HUES6 (cell line): Measurements from ENCODE around the gene UBE3B.

Experiments
- H3K27ac ChIP-seq: 2 replicates; pipeline ENCODE4 v1.7.0; 2013; ENCODE audit warnings: low read depth, mild to moderate bottlenecking, low read length, inconsistent platforms
- H3K27me3 ChIP-seq: 2 replicates; pipeline ENCODE4 v1.6.1; 2013; ENCODE audit warnings: low read length; ENCODE audit not compliant: control insufficient read depth, insufficient read depth
- H3K36me3 ChIP-seq: 2 replicates; pipeline ENCODE4 v1.6.1; 2013; ENCODE audit warnings: low read length; ENCODE audit not compliant: control insufficient read depth, insufficient read depth
- H3K4me1 ChIP-seq: 2 replicates; pipeline ENCODE4 v1.6.1; 2013; ENCODE audit warnings: low read length; ENCODE audit not compliant: control insufficient read depth, insufficient read depth
- H3K4me3 ChIP-seq: 2 replicates; pipeline ENCODE4 v1.5.1; 2013; ENCODE audit warnings: low read depth, low read length
- H3K9ac ChIP-seq: one replicate; pipeline ENCODE4 v1.6.1; 2013; ENCODE audit warnings: mild to moderate bottlenecking, low read length
- H3K9me3 ChIP-seq: 2 replicates; pipeline ENCODE4 v1.6.1; 2013; ENCODE audit warnings: low read depth, low read length; ENCODE audit not compliant: control insufficient read depth, insufficient read depth

The UBE3B gene

DNA sequence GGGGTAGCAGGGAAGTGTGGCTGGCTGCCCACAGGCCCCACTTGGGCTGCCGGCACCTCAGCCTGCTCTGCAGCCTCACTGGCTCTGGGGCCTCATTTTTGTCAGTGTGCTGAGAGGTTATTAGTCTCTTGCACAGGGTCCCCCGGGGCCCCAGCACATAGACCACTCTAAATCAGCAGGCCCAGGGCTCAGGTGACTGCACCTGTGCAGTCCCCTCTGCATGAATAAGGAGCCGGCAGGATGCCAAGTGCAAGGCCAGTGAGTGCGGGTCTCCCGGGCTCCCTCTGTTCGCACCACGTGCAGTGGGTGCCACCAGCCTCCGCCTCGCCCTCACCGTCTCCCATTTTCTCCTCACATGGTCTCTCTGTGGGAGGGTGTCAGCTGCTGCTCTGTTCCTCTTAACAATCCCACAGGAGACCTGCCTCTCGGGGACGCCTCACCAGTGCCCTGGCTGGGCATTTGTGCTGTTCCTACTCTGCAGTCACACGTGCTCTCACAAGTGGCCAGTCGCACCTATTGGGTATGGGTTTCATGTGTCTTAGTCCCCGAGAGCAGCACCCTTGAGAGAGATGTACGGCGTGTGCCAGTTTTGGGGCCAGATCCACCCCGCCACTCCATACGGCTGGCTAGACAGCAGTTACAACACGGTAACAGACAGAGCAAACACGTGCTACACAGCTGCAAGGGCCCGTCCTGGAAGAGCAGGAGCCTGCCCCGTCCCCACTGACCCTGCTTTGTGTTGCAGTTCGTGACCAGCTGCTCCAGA is 55.5 kb downstream of the UBE3B start:
- H3K9me3 ChIP-seq, result no peaks in the 10 kb centered on the region
- no peak overlapping the region for H3K27ac ChIP-seq
- H3K36me3 ChIP-seq, result peaks cover 15% of the 10 kb centered on the region

DNA sequence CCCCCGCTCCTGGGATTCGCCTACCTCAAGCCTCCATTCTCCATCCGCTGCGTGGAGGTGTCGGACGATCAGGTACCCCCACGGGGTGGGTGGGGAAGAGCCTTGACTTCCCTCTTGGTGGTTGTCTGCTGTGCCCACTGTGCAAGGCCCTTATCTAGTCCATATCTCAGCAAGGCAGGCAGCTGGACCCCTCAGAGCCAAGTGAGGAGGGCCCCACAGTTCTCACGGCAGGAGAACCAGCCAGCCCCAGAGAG is 56.0 kb downstream of the UBE3B start:
- H3K4me3 ChIP-seq, result no peak overlapping the region
- peaks cover 15% of the 10 kb centered on the region for H3K36me3 ChIP-seq
- H3K9ac ChIP-seq, result no peak overlapping the region
- H3K9me3 ChIP-seq, result no peaks in the 10 kb centered on the region
- H3K27ac ChIP-seq, result no peak overlapping the region
- H3K4me1 ChIP-seq, result peaks cover 12% of the 10 kb centered on the region; the same call in 1 of the 2 replicates
- no peaks in the 10 kb centered on the region for H3K27me3 ChIP-seq

More for the DNA sequence above, 55.5 kb downstream of the UBE3B start:
- Histone ChIP-seq H3K4me3 (no peak overlapping the region), H3K27me3 (no peaks in the 10 kb centered on the region), H3K9ac (no peak overlapping the region), H3K4me1 (peaks cover 12% of the 10 kb centered on the region; the same call in 1 of the 2 replicates)

DNA sequence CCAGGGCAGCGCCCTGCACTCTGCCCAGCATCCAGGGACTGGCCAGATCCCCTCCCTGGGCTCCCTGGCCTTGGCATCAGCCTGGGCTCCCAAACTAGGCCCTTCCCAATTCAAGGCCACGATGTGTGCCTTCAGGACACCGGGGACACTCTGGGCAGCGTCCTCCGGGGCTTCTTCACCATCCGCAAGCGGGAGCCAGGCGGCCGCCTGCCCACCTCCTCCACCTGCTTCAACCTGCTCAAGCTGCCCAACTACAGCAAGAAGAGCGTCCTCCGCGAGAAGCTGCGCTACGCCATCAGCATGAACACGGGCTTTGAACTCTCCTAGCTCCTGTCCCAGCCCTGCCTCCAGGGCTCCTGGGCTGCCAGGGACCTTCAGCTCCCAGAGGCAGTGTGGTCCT is 57.0 kb downstream of the UBE3B start:
- H3K36me3 ChIP-seq, result peaks cover 15% of the 10 kb centered on the region
- H3K27me3 ChIP-seq, result no peaks in the 10 kb centered on the region
- H3K4me3 ChIP-seq, result no peak overlapping the region
- no peak overlapping the region for H3K27ac ChIP-seq
- peaks cover 12% of the 10 kb centered on the region; the same call in 1 of the 2 replicates for H3K4me1 ChIP-seq
- no peaks in the 10 kb centered on the region for H3K9me3 ChIP-seq
- no peak overlapping the region for H3K9ac ChIP-seq

DNA sequence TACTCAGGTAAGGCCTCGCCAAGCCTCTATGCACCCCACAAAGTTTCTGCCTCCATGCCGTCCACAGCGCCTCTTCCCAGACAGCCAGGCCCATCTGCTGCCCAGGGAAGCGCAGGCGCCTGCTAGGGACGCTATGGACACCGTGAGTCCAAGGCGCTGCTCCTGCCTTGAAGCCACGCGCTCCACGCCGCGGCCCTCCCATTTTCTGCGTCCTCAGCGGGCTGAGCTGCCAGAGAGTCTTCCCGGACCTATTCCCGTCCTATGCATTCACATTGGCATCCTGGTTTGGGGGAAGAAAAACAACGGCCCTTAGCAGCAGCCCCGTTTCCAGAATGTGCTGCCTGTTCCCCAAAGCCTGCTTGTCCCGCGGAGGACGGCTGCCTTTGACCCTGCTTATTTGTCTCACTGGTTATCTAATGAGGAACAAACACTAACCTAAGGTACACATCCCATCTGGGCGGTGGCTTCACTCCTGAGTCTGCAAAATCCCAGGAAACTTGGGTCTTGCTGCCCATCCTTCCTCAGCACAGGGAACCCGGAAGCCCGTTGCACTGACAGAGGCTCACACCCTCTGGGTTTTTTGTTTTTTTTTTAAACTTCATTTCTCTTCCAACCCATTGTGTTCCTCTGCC is 57.9 kb downstream of the UBE3B start:
- no peak overlapping the region for H3K27ac ChIP-seq
- no peak overlapping the region for H3K9ac ChIP-seq
- no peaks in the 10 kb centered on the region for H3K27me3 ChIP-seq
- peaks cover 5% of the 10 kb centered on the region; the same call in 1 of the 2 replicates for H3K4me1 ChIP-seq
- H3K9me3 ChIP-seq, result no peaks in the 10 kb centered on the region
- H3K4me3 ChIP-seq, result no peak overlapping the region
- peaks cover 12% of the 10 kb centered on the region for H3K36me3 ChIP-seq

- no peak overlapping the region for H3K27ac ChIP-seq
- H3K4me3 ChIP-seq, result no peak overlapping the region
- no peaks in the 10 kb centered on the region for H3K27me3 ChIP-seq
- H3K9me3 ChIP-seq, result no peaks in the 10 kb centered on the region
- no peak overlapping the region for H3K9ac ChIP-seq
- peaks cover under 1% of the 10 kb centered on the region; the same call in 1 of the 2 replicates for H3K4me1 ChIP-seq
- H3K36me3 ChIP-seq, result peaks cover 7% of the 10 kb centered on the region; the same call in 1 of the 2 replicates
Observed at GRCh38 chr12:109535863-109536250, 58.4 kb downstream of the UBE3B start.

DNA sequence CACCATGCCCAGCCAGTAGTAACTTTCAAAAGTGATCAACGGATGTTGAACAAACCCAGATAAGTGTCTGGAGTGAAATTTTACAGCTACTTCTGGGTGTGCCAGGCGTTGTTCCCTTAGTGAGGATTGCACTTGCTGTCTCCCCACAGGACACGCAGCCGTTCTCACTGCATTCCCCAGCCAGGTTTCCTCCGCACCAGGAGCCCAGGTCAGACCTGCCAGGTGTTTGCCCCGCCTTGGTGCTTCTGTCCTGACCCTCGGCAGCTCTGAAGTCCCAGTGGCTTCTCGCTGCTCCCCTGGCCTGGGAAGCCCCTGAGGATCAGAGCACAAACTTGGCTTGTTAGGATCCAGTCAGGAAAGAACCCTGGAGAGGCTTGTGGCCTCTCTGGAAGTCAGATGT is 59.7 kb downstream of the UBE3B start:
- H3K4me3 ChIP-seq, result no peak overlapping the region
- H3K27ac ChIP-seq, result no peak overlapping the region
- H3K4me1 ChIP-seq, result no peaks in the 10 kb centered on the region; the same call in 1 of the 2 replicates
- no peaks in the 10 kb centered on the region for H3K9me3 ChIP-seq
- no peaks in the 10 kb centered on the region for H3K27me3 ChIP-seq
- H3K9ac ChIP-seq, result no peak overlapping the region
- peaks cover 4% of the 10 kb centered on the region; the same call in 1 of the 2 replicates for H3K36me3 ChIP-seq

DNA sequence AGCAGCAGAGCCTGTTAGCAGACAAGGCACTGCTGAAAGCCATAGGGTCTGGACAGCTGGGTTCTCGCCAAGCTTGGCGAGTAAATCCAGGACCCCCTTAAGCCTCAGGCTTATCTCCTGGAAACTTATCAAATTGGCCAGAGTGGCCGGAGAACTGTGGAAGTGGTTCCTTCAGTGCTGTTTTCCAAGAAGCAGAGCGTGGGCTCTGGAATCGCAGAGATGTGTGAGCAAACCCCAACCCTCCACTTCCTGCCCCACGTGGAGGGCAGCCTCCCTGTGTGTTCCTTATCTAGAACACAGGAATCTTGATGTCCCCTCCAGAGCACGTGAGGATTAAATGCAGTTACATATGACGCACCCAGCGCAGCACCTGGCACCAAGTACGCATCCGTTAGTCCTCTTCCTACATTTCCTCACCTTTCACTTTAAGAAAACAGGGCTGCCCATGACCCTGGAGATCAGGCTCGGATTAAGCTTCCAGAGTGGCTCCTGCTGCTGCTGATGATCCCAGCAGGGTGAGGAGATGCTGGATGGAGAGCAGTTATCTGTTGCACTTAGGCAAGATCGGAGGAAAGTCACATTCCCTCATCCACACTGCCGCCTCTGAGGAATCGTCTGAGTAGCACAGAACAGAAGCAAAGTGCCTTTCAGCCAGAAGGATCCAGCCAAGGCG is 60.9 kb downstream of the UBE3B start:
- no peaks in the 10 kb centered on the region; the same call in 1 of the 2 replicates for H3K4me1 ChIP-seq

GRCh38 chr12:109539508-109539907 is 62.1 kb downstream of the UBE3B start:
- no peak overlapping the region for H3K9ac ChIP-seq
- no peaks in the 10 kb centered on the region for H3K36me3 ChIP-seq
- no peak overlapping the region for H3K27ac ChIP-seq
- H3K27me3 ChIP-seq, result no peaks in the 10 kb centered on the region
- no peaks in the 10 kb centered on the region for H3K9me3 ChIP-seq
- H3K4me1 ChIP-seq, result no peaks in the 10 kb centered on the region; the same call in 1 of the 2 replicates
- no peak overlapping the region for H3K4me3 ChIP-seq

More for the DNA sequence above, 60.9 kb downstream of the UBE3B start:
- H3K4me3 ChIP-seq, result no peak overlapping the region
- H3K36me3 ChIP-seq, result no peaks in the 10 kb centered on the region
- H3K27me3 ChIP-seq, result no peaks in the 10 kb centered on the region
- no peaks in the 10 kb centered on the region for H3K9me3 ChIP-seq
- no peak overlapping the region for H3K27ac ChIP-seq
- H3K9ac ChIP-seq, result no peak overlapping the region

DNA sequence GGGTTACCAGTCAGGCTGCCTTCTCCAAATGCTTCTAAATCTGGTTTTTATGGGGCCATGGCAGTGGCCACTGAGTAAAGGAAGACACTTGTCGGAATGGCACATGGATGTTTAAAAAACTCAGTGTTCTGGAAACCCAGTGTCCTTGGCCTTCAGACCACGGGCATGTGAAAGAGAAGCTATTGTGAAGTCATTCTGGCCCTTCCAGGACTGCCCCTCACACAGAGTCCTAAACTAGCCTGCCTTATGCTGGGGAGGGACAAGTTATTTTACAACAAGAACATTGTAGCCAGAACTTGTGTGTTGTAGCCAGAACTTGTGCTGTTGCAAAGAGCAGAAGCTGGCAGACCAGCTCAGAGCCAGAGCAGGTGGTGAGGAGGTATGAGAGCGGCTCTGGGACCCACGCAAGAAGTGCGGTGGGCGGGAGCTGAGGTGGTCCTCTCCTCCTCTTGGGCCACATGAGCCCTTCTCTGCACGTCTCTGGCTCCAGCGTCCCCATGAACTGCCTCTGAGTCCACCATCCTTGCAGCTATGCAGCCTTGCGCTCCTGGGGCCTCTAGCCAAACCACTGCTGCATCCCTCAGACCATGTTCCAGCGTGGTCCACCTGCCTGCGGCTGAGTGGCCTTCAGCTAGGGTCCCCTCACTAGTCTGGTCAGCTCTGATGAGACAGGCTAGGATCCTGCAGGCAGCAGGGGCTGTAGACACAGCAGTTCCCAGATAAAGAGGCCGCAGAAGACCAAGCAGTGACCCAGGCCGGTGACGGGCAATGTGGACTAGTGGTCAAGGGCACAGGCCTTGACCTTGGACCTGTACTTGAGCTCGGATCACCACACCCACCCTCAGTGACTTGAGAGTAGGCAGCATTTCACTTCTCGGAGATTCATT is 63.3 kb downstream of the UBE3B start:
- Histone ChIP-seq H3K27ac (no peak overlapping the region), H3K4me1 (peaks cover 2% of the 10 kb centered on the region; the same call in 1 of the 2 replicates), H3K9ac (no peak overlapping the region), H3K27me3 (no peaks in the 10 kb centered on the region), H3K36me3 (no peaks in the 10 kb centered on the region), H3K4me3 (no peak overlapping the region), H3K9me3 (no peaks in the 10 kb centered on the region)

DNA sequence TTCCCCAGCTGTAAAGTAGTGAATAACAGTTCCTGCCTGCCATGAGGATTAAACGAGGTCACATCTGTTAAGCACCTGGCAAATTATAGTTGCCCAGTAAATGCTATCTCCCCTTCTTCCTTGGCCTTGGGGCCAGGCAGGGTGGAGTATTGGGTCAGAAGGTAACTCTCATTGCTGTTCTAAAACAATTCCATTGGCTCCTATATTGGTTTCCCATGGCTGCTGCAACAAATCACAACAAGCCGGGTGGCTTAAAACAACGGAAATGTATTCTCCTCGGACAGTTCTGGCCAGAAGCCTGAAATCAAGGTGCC is 63.9 kb downstream of the UBE3B start:
- no peak overlapping the region for H3K27ac ChIP-seq

More for the DNA sequence above, 63.9 kb downstream of the UBE3B start:
- Histone ChIP-seq H3K4me3 (no peak overlapping the region), H3K36me3 (no peaks in the 10 kb centered on the region), H3K9ac (no peak overlapping the region), H3K27me3 (no peaks in the 10 kb centered on the region), H3K4me1 (peaks cover 2% of the 10 kb centered on the region; the same call in 1 of the 2 replicates), H3K9me3 (no peaks in the 10 kb centered on the region)
